ENCODE data around the gene CDSN.
A peak's percentile ranks its signal among the peaks of the same experiment; 100 is the strongest.

CDSN gene

DNA sequence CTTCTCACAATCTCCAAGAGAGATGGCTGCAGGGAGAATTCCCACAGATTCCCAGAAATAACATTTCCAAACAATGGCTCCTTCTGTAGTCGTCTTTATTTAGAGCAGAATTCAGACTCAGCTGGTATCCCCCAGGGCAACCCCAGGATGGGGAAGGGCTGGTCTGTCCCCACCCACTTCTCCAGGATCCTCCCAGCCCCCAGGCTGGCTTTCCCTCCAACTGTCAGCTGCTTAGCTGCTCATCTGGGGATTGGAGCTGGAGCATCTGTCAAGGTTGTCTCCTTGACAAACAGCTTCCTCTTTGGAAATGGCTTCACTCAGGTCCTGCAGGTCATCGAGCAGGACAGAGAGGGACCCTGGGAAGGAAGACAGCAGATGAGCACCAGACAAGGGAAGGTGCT, 22.1 kb upstream of the CDSN start:
- no peak overlapping the region for H3K27ac ChIP-seq (ENCODE audit: low read depth, low read length)
- peaks cover 3% of the 10 kb centered on the region for H3K36me3 ChIP-seq (ENCODE audit: control insufficient read depth, insufficient read depth, low read length)
- no peak overlapping the region for H3K9ac ChIP-seq (ENCODE audit: low read length)
- H3K4me3 ChIP-seq (ENCODE audit: low read length), result no peak overlapping the region
- no peaks in the 10 kb centered on the region for H3K27me3 ChIP-seq (ENCODE audit: control insufficient read depth, insufficient read depth, low read length)
- H3K4me1 ChIP-seq (ENCODE audit: control insufficient read depth, insufficient read depth, low read length), result peaks cover 8% of the 10 kb centered on the region

GRCh38 chr6:31140643-31141042, 20.4 kb upstream of the CDSN start:
- Histone ChIP-seq H3K27me3 (ENCODE audit: control insufficient read depth, insufficient read depth, low read length) (no peaks in the 10 kb centered on the region), H3K4me3 (ENCODE audit: low read length) (no peak overlapping the region), H3K9ac (ENCODE audit: low read length) (no peak overlapping the region), H3K27ac (ENCODE audit: low read depth, low read length) (no peak overlapping the region), H3K36me3 (ENCODE audit: control insufficient read depth, insufficient read depth, low read length) (peaks cover 3% of the 10 kb centered on the region), H3K4me1 (ENCODE audit: control insufficient read depth, insufficient read depth, low read length) (peaks cover 8% of the 10 kb centered on the region)

- Histone ChIP-seq H3K36me3 (ENCODE audit: control insufficient read depth, insufficient read depth, low read length) (peaks cover 3% of the 10 kb centered on the region), H3K4me1 (ENCODE audit: control insufficient read depth, insufficient read depth, low read length) (peaks cover 8% of the 10 kb centered on the region), H3K4me3 (ENCODE audit: low read length) (no peak overlapping the region), H3K9ac (ENCODE audit: low read length) (no peak overlapping the region), H3K27ac (ENCODE audit: low read depth, low read length) (no peak overlapping the region), H3K27me3 (ENCODE audit: control insufficient read depth, insufficient read depth, low read length) (no peaks in the 10 kb centered on the region)
Measured at GRCh38 chr6:31139599-31139998, 19.4 kb upstream of the CDSN start.

- Histone ChIP-seq H3K4me1 (ENCODE audit: control insufficient read depth, insufficient read depth, low read length) (peaks cover 8% of the 10 kb centered on the region), H3K27me3 (ENCODE audit: control insufficient read depth, insufficient read depth, low read length) (no peaks in the 10 kb centered on the region), H3K36me3 (ENCODE audit: control insufficient read depth, insufficient read depth, low read length) (peaks cover 3% of the 10 kb centered on the region), H3K4me3 (ENCODE audit: low read length) (no peak within 1 kb of the TSS), H3K27ac (ENCODE audit: low read depth, low read length) (no peak within 1 kb of the TSS), H3K9ac (ENCODE audit: low read length) (no peak within 1 kb of the TSS)
Measured at GRCh38 chr6:31138982-31139381, 18.7 kb upstream of the CDSN start, which contains the start of gene PSORS1C2. Gene PSORS1C2, minus strand, starts transcription at chr6:31139066. Its CDS starts 40 bp downstream, at chr6:31139026.

DNA sequence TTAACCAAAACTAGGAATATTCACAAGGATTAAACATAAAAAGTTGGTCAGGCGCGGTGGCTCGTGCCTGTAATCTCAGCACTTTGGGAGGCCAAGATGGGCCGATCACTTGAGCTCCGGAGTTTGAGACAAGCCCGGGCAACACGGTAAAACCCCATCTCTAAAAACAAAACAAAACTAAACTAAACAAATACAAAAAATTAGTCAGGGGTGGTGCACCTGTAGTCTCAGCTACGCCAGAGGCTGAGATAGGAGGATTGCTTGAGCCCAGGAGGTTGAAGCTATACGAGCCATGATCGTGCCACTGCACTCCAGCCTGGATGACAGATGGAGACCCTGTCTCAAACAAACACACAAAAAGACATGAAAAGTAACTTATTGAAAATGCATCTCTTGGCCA, 15.5 kb upstream of the CDSN start:
- Histone ChIP-seq H3K4me1 (ENCODE audit: control insufficient read depth, insufficient read depth, low read length) (no peaks in the 10 kb centered on the region), H3K4me3 (ENCODE audit: low read length) (no peak overlapping the region), H3K9ac (ENCODE audit: low read length) (no peak overlapping the region), H3K36me3 (ENCODE audit: control insufficient read depth, insufficient read depth, low read length) (no peaks in the 10 kb centered on the region), H3K27ac (ENCODE audit: low read depth, low read length) (no peak overlapping the region), H3K27me3 (ENCODE audit: control insufficient read depth, insufficient read depth, low read length) (no peaks in the 10 kb centered on the region)

DNA sequence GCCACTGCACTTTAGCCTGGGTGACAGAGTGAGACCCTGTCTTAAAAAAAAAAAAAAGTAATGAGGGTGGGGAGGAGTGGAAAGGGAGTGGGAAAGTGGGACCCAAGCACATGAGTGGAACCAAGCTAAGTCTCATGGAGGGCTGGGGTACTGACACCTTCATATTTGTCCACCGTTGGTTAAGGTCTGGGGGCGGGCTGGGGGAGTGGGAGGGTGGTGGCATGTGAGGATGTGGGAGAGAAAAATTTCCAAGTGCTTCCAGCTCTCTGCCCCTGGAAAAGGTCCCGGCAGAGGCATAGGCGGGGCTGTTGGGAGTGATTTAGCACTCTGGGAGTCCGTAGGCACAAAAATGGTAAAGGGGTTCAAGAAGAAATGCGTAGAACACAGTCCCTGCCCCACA, 12.6 kb upstream of the CDSN start:
- H3K4me3 ChIP-seq (ENCODE audit: low read length), result no peak overlapping the region
- H3K27ac ChIP-seq (ENCODE audit: low read depth, low read length), result no peak overlapping the region
- no peak overlapping the region for H3K9ac ChIP-seq (ENCODE audit: low read length)
- no peaks in the 10 kb centered on the region for H3K27me3 ChIP-seq (ENCODE audit: control insufficient read depth, insufficient read depth, low read length)
- H3K36me3 ChIP-seq (ENCODE audit: control insufficient read depth, insufficient read depth, low read length), result no peaks in the 10 kb centered on the region
- no peaks in the 10 kb centered on the region for H3K4me1 ChIP-seq (ENCODE audit: control insufficient read depth, insufficient read depth, low read length)

DNA sequence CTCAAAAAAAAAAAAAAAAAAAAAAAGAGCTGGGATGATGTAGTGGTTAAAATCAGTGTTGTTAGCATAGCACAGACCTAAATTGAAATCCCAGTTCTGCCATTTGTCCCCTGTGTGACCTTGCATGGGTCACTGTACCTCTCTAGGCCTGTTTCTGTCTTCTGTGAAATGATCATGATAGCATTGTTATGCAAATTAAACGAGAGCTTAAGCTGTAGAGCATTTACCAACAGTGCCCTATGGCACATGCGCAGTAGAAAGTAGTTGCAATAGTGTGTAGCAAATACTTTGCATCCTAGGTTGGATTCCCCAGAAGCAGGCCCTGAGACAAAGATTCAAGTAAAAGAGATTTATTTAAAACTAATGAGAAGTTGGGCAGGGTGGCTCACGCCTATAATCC, 11.3 kb upstream of the CDSN start:
- no peaks in the 10 kb centered on the region for H3K36me3 ChIP-seq (ENCODE audit: control insufficient read depth, insufficient read depth, low read length)
- H3K4me1 ChIP-seq (ENCODE audit: control insufficient read depth, insufficient read depth, low read length), result no peaks in the 10 kb centered on the region
- no peak overlapping the region for H3K4me3 ChIP-seq (ENCODE audit: low read length)
- H3K27ac ChIP-seq (ENCODE audit: low read depth, low read length), result no peak overlapping the region
- no peak overlapping the region for H3K9ac ChIP-seq (ENCODE audit: low read length)
- no peaks in the 10 kb centered on the region for H3K27me3 ChIP-seq (ENCODE audit: control insufficient read depth, insufficient read depth, low read length)

GRCh38 chr6:31130751-31131150, 10.5 kb upstream of the CDSN start:
- no peak overlapping the region for H3K9ac ChIP-seq (ENCODE audit: low read length)
- H3K4me3 ChIP-seq (ENCODE audit: low read length), result no peak overlapping the region
- no peaks in the 10 kb centered on the region for H3K36me3 ChIP-seq (ENCODE audit: control insufficient read depth, insufficient read depth, low read length)
- H3K27ac ChIP-seq (ENCODE audit: low read depth, low read length), result no peak overlapping the region
- H3K27me3 ChIP-seq (ENCODE audit: control insufficient read depth, insufficient read depth, low read length), result no peaks in the 10 kb centered on the region
- H3K4me1 ChIP-seq (ENCODE audit: control insufficient read depth, insufficient read depth, low read length), result no peaks in the 10 kb centered on the region

GRCh38 chr6:31129130-31129529, 8.9 kb upstream of the CDSN start:
- Histone ChIP-seq H3K27ac (ENCODE audit: low read depth, low read length) (no peak overlapping the region), H3K4me1 (ENCODE audit: control insufficient read depth, insufficient read depth, low read length) (peaks cover 8% of the 10 kb centered on the region), H3K4me3 (ENCODE audit: low read length) (no peak overlapping the region), H3K36me3 (ENCODE audit: control insufficient read depth, insufficient read depth, low read length) (no peaks in the 10 kb centered on the region), H3K27me3 (ENCODE audit: control insufficient read depth, insufficient read depth, low read length) (no peaks in the 10 kb centered on the region), H3K9ac (ENCODE audit: low read length) (no peak overlapping the region)

DNA sequence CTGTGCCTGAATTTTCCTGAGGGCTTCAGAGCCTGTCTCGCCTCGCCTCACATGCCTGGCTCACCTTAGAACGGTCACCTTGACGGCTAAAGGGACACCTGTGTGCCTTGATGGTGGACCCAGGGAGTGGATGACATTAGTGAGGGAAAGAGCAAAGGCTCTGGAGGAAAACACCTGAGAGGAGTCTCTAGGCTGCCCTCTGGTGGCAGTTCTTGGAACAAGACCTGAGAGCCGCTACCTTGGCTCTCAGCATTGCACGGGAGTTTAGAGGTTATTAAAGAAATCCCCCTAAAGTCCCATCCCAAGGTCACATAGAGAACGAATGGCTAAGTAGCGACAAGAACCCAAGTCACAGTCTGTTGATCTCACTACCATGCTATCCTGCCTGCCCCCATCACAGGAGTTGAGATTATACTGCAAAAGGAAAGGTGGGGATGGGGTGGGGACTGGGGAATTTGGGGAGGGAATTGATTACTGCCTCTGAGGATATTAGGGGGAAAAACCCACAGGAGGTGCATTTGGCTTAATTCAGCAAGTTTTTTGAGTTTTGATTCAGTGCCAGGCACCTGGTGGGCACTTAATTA, 7.9 kb upstream of the CDSN start:
- H3K4me3 ChIP-seq (ENCODE audit: low read length), result no peak overlapping the region
- H3K27ac ChIP-seq (ENCODE audit: low read depth, low read length), result no peak overlapping the region
- H3K9ac ChIP-seq (ENCODE audit: low read length), result no peak overlapping the region
- H3K4me1 ChIP-seq (ENCODE audit: control insufficient read depth, insufficient read depth, low read length), result peaks cover 13% of the 10 kb centered on the region
- no peaks in the 10 kb centered on the region for H3K36me3 ChIP-seq (ENCODE audit: control insufficient read depth, insufficient read depth, low read length)
- H3K27me3 ChIP-seq (ENCODE audit: control insufficient read depth, insufficient read depth, low read length), result no peaks in the 10 kb centered on the region

- H3K27me3 ChIP-seq (ENCODE audit: control insufficient read depth, insufficient read depth, low read length), result no peaks in the 10 kb centered on the region
- no peak overlapping the region for H3K27ac ChIP-seq (ENCODE audit: low read depth, low read length)
Measured at GRCh38 chr6:31126396-31127175, 6.3 kb upstream of the CDSN start.

DNA sequence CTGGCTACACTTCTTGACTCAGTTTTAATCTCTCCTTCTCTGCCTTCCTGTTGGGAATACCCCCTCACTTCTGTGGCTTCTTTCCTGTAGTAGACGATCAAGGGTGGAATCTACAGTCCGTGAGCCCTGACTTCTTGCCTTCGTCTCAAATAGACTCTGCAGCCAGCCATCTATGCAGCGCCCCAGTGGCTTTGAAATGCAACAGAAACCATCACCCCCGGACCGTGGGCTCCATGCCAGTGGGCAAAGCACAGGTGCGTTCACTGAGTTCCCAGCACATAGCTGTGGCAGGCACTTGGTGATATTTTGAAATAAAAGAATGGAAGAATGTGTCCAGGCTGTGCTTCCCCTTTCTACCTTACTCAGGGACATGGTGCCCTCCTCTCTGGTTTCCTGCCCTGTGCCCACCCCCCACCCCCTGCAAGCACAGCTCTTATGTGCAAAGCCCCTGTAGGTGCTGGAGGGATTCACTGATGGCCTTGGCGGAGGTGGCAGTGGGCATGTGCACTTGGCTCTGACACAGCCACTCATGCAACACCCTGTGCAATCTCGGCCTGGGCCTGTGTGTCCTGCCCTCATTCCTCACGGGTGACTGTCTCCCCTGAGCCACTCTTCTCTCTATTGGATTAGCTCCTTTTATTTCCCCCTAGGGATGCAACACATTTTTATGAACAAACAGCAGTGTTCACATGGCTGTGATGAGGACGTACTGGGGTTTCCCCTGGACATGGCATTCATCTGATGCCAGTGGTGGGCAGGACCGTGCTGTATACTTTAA, 5.5 kb upstream of the CDSN start:
- H3K4me3 ChIP-seq (ENCODE audit: low read length), result no peak overlapping the region
- H3K36me3 ChIP-seq (ENCODE audit: control insufficient read depth, insufficient read depth, low read length), result no peaks in the 10 kb centered on the region
- H3K27ac ChIP-seq (ENCODE audit: low read depth, low read length), result peak overlapping the region; percentile 6
- H3K27me3 ChIP-seq (ENCODE audit: control insufficient read depth, insufficient read depth, low read length), result no peaks in the 10 kb centered on the region
- H3K4me1 ChIP-seq (ENCODE audit: control insufficient read depth, insufficient read depth, low read length), result peaks cover 22% of the 10 kb centered on the region
- no peak overlapping the region for H3K9ac ChIP-seq (ENCODE audit: low read length)

More at GRCh38 chr6:31126396-31127175, 6.3 kb upstream of the CDSN start:
- H3K4me1 ChIP-seq (ENCODE audit: control insufficient read depth, insufficient read depth, low read length), result peaks cover 22% of the 10 kb centered on the region
- H3K36me3 ChIP-seq (ENCODE audit: control insufficient read depth, insufficient read depth, low read length), result no peaks in the 10 kb centered on the region
- H3K9ac ChIP-seq (ENCODE audit: low read length), result no peak overlapping the region
- H3K4me3 ChIP-seq (ENCODE audit: low read length), result no peak overlapping the region
